ENCODE data around the gene RFNG. TPM values are rescaled to one million over a fixed set of nuclear protein-coding genes. Genes with fewer than 3 reads are reported as not detected.

The RFNG gene
- total and polyA plus RNA-seq, 2 of the 13 experiments (the other 11 are each of a cell fraction or from before 2014, with no cell fraction given), result 61.4 to 64.0 TPM

DNA sequence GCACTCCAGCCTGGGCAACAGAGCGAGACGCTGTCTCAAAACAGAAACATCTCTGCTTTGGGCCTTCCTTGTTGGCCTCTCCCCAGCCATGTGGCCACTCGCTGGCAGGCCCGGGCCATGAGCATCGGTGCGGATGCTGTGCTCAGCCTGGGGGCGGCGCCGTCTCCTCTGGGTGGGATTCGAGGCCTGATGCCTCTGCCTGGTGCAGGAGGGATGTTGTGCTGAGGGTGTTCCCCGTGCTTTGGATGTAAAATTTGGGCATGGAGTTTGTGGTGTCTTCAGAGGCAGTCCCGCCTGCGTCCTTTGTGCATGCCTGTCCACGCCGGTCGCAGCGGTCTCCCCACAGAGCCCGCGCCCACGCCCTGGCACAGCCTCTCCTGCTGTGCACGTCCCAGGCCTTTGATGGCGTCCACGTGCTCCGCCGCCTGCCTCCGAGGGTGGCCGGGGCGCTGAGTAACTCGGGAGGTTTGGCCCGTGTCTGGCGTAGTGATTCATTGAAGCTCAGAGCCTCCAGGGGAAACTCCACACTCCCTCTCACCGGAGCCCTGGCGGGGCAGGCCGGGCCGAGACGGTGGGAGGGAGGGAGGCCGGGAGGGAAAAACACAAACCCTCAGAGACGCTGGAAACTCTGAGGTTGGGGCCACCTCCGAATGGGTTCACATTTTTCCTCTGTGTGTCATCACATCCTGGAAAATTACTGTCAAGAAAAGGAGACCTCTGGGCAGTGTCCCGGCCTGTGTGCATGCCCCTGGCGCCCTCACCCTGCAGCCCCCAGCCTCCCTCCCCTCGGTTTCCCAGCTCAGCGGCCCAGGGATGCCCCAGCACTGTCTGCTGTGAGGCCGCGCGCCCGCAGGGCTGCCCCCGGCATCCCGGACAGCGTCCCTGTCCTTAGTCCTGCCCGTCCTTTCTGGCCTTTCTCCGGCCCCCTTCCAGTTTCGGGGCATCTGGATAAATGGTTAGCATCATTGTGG is 47.9 kb downstream of the RFNG start (continued):
- TF ChIP-seq ZNF790 (CRISPR knock-in tag; IDR thresholded peaks at IDR 0.05; ENCODE audit: borderline replicate concordance) (no peak), ZNF441 (CRISPR knock-in tag; IDR thresholded peaks at IDR 0.05; ENCODE audit: borderline replicate concordance) (peak; percentile 77; the same call in 1 of the 2 replicates), SP1 (IDR thresholded peaks at IDR 0.05) (no peak), SP1 (CRISPR knock-in tag; IDR thresholded peaks at IDR 0.05) (peak; percentile 62), ZBTB1 (CRISPR knock-in tag; IDR thresholded peaks at IDR 0.05; ENCODE audit: borderline replicate concordance) (no peak), NR2C2 (CRISPR knock-in tag; IDR thresholded peaks at IDR 0.05; ENCODE audit: borderline replicate concordance) (peak; percentile 59; the same call in 1 of the 2 replicates), NFIB (CRISPR knock-in tag; IDR thresholded peaks at IDR 0.05; ENCODE audit: borderline replicate concordance) (no peak), ZNF556 (CRISPR knock-in tag; IDR thresholded peaks at IDR 0.05; ENCODE audit: borderline replicate concordance) (peak; percentile 91; the same call in 1 of the 2 replicates), KDM6A (CRISPR knock-in tag; IDR thresholded peaks at IDR 0.05; ENCODE audit: low read depth) (no peak), BCL3 (CRISPR knock-in tag; IDR thresholded peaks at IDR 0.05) (peak; percentile 91), BHLHE40 (IDR thresholded peaks at IDR 0.05; ENCODE audit: low read length) (peak; percentile 88), ARNT2 (CRISPR knock-in tag; IDR thresholded peaks at IDR 0.05; ENCODE audit: low read depth) (peak; percentile 92), MEIS2 (CRISPR knock-in tag; IDR thresholded peaks at IDR 0.05) (peak; percentile 54), NFKBIZ (CRISPR knock-in tag; IDR thresholded peaks at IDR 0.05) (peak; percentile 83; the same call in 1 of the 2 replicates), ZNF83 (CRISPR knock-in tag; IDR thresholded peaks at IDR 0.05; ENCODE audit: borderline replicate concordance) (peak; percentile 87; the same call in 1 of the 2 replicates), GZF1 (CRISPR knock-in tag; IDR thresholded peaks at IDR 0.05) (no peak; the same call in 1 of the 2 replicates), CBX1 (IDR thresholded peaks at IDR 0.05; ENCODE audit: low read depth) (no peak), CENPX (CRISPR knock-in tag; IDR thresholded peaks at IDR 0.05) (no peak), ZNF605 (CRISPR knock-in tag; IDR thresholded peaks at IDR 0.05) (peak; percentile 78; the same call in 1 of the 2 replicates), THAP11 (CRISPR knock-in tag; IDR thresholded peaks at IDR 0.05) (peak; percentile 67; the same call in 1 of the 2 replicates), NFRKB (IDR thresholded peaks at IDR 0.05) (no peak)
- TF ChIP-seq, protein P1, sequence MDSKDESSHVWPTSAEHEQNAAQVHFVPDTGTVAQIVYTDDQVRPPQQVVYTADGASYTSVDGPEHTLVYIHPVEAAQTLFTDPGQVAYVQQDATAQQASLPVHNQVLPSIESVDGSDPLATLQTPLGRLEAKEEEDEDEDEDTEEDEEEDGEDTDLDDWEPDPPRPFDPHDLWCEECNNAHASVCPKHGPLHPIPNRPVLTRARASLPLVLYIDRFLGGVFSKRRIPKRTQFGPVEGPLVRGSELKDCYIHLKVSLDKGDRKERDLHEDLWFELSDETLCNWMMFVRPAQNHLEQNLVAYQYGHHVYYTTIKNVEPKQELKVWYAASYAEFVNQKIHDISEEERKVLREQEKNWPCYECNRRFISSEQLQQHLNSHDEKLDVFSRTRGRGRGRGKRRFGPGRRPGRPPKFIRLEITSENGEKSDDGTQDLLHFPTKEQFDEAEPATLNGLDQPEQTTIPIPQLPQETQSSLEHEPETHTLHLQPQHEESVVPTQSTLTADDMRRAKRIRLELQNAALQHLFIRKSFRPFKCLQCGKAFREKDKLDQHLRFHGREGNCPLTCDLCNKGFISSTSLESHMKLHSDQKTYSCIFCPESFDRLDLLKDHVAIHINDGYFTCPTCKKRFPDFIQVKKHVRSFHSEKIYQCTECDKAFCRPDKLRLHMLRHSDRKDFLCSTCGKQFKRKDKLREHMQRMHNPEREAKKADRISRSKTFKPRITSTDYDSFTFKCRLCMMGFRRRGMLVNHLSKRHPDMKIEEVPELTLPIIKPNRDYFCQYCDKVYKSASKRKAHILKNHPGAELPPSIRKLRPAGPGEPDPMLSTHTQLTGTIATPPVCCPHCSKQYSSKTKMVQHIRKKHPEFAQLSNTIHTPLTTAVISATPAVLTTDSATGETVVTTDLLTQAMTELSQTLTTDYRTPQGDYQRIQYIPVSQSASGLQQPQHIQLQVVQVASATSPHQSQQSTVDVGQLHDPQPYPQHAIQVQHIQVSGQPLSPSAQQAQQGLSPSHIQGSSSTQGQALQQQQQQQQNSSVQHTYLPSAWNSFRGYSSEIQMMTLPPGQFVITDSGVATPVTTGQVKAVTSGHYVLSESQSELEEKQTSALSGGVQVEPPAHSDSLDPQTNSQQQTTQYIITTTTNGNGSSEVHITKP (CRISPR knock-in tag; IDR thresholded peaks at IDR 0.05; ENCODE audit: low read depth), result peak; percentile 77
- TF ChIP-seq, protein P2, sequence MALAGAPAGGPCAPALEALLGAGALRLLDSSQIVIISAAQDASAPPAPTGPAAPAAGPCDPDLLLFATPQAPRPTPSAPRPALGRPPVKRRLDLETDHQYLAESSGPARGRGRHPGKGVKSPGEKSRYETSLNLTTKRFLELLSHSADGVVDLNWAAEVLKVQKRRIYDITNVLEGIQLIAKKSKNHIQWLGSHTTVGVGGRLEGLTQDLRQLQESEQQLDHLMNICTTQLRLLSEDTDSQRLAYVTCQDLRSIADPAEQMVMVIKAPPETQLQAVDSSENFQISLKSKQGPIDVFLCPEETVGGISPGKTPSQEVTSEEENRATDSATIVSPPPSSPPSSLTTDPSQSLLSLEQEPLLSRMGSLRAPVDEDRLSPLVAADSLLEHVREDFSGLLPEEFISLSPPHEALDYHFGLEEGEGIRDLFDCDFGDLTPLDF (CRISPR knock-in tag; IDR thresholded peaks at IDR 0.05), result no peak
